Measurements from ENCODE around the gene IGFBP7. TPM values are rescaled to one million over a fixed set of nuclear protein-coding genes. Genes with fewer than 3 reads are reported as not detected.
A peak's percentile ranks its signal among the peaks of the same experiment; 100 is the strongest.

Gene IGFBP7
- total and polyA plus RNA-seq, 2 experiments from 2014 or later, result 951 to 1,359 TPM

- Histone ChIP-seq H3K4me3 (peak overlapping the region; percentile 26; the same call in 1 of the 2 replicates), H2AFZ (peak overlapping the region; percentile 12), H3K4me1 (ENCODE audit: insufficient read depth) (peaks cover 42% of the 10 kb centered on the region), H3F3A (ENCODE audit: insufficient read depth) (peaks cover 53% of the 10 kb centered on the region), H3K9ac (peak overlapping the region; percentile 73), H3K79me2 (ENCODE audit: insufficient read depth) (peaks cover 70% of the 10 kb centered on the region), H3K9me2 (ENCODE audit: insufficient read depth) (no peaks in the 10 kb centered on the region), H3K4me2 (ENCODE audit: unreplicated experiment) (peak overlapping the region; percentile 71), H3K36me3 (ENCODE audit: low read depth) (peaks cover 6% of the 10 kb centered on the region; the same call in 1 of the 2 replicates), H3K27me3 (replicated peaks; ENCODE audit: insufficient read depth) (no peaks in the 10 kb centered on the region), H3K27ac (peak overlapping the region; percentile 97), H4K20me1 (ENCODE audit: insufficient read depth) (no peaks in the 10 kb centered on the region), H3K9me3 (ENCODE audit: low read depth) (no peaks in the 10 kb centered on the region)
- 5 to 17% methylated on average over 6 of the region's 6 CpGs for WGBS, 2 experiments (ENCODE audit: low coverage in 1 of 2, low lambda C conversion rate in 2 of 2, missing lambda C conversion rate in 2 of 2)
- in situ Hi-C loops (cut with MboI), result no loop called here
- TF ChIP-seq EZH2 (IDR thresholded peaks at IDR 0.05; ENCODE audit: insufficient read depth, poor library complexity, severe bottlenecking) (no peak), EZH2phosphoT487 (IDR thresholded peaks at IDR 0.05; ENCODE audit: insufficient read depth, low read depth) (no peak)
- DNase-seq, result peak; percentile 87
Observed at GRCh38 chr4:57093845-57094831, 16.0 kb downstream of the IGFBP7 start.

DNA sequence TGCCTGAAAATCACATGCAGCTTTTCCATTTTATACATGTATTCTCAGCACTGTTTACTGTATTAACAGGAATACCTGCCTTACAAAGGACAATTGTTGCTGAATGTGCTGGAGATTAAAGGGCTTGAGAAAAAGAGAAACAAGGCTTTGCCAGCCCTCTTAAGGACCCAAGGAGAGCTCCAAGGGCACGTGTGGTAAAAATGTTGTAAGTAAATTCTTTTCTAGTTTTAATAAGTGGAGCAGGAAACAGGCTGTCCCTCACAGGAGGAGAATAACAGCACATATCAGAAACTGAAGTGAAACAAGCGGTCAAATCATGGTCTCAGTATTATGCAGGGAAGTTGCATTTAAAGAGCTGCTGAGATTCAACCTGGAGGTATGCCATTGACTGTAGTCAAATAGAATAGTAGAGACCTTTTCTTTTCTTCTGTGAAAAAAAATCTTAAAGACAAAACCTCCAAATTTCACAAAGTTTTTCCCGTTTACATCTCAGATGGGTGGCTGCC, 18.5 kb downstream of the IGFBP7 start:
- no peak overlapping the region for H3K4me3 ChIP-seq
- WGBS, 2 experiments (ENCODE audit: low coverage in 1 of 2, low lambda C conversion rate in 2 of 2, missing lambda C conversion rate in 2 of 2), result 83 to 91% methylated on average over 3 of the region's 3 CpGs
- H2AFZ ChIP-seq, result no peak overlapping the region
- in situ Hi-C loops (cut with MboI), result no loop called here
- peaks cover 38% of the 10 kb centered on the region for H3F3A ChIP-seq (ENCODE audit: insufficient read depth)
- H3K9me3 ChIP-seq (ENCODE audit: low read depth), result no peaks in the 10 kb centered on the region
- H4K20me1 ChIP-seq (ENCODE audit: insufficient read depth), result no peaks in the 10 kb centered on the region
- DNase-seq, result no peak
- peaks cover 32% of the 10 kb centered on the region for H3K4me1 ChIP-seq (ENCODE audit: insufficient read depth)
- no peaks in the 10 kb centered on the region for H3K27me3 ChIP-seq (replicated peaks; ENCODE audit: insufficient read depth)
- no peak overlapping the region for H3K4me2 ChIP-seq (ENCODE audit: unreplicated experiment)
- H3K9me2 ChIP-seq (ENCODE audit: insufficient read depth), result no peaks in the 10 kb centered on the region
- no peak overlapping the region for H3K27ac ChIP-seq
- TF ChIP-seq EZH2phosphoT487 (IDR thresholded peaks at IDR 0.05; ENCODE audit: insufficient read depth, low read depth) (no peak), EZH2 (IDR thresholded peaks at IDR 0.05; ENCODE audit: insufficient read depth, poor library complexity, severe bottlenecking) (no peak)
- H3K36me3 ChIP-seq (ENCODE audit: low read depth), result peaks cover 6% of the 10 kb centered on the region; the same call in 1 of the 2 replicates
- H3K79me2 ChIP-seq (ENCODE audit: insufficient read depth), result peaks cover 65% of the 10 kb centered on the region
- H3K9ac ChIP-seq, result no peak overlapping the region

- H3K79me2 ChIP-seq (ENCODE audit: insufficient read depth), result peaks cover 57% of the 10 kb centered on the region
- DNase-seq, result no peak
- H3K27me3 ChIP-seq (replicated peaks; ENCODE audit: insufficient read depth), result no peaks in the 10 kb centered on the region
- no peaks in the 10 kb centered on the region for H3K9me2 ChIP-seq (ENCODE audit: insufficient read depth)
- WGBS, 2 experiments (ENCODE audit: low coverage in 1 of 2, low lambda C conversion rate in 2 of 2, missing lambda C conversion rate in 2 of 2), result 86 to 94% methylated on average over 3 of the region's 3 CpGs
- H3F3A ChIP-seq (ENCODE audit: insufficient read depth), result peaks cover 23% of the 10 kb centered on the region
- H3K4me1 ChIP-seq (ENCODE audit: insufficient read depth), result peaks cover 16% of the 10 kb centered on the region
- in situ Hi-C loops (cut with MboI), result no loop called here
- H2AFZ ChIP-seq, result no peak overlapping the region
- H3K27ac ChIP-seq, result no peak overlapping the region
- H3K9ac ChIP-seq, result no peak overlapping the region
- no peak overlapping the region for H3K4me2 ChIP-seq (ENCODE audit: unreplicated experiment)
- no peak for TF ChIP-seq EZH2 (IDR thresholded peaks at IDR 0.05; ENCODE audit: insufficient read depth, poor library complexity, severe bottlenecking)
- TF ChIP-seq EZH2phosphoT487 (IDR thresholded peaks at IDR 0.05; ENCODE audit: insufficient read depth, low read depth), result no peak
- H4K20me1 ChIP-seq (ENCODE audit: insufficient read depth), result no peaks in the 10 kb centered on the region
- no peaks in the 10 kb centered on the region for H3K9me3 ChIP-seq (ENCODE audit: low read depth)
- no peak overlapping the region for H3K4me3 ChIP-seq
- H3K36me3 ChIP-seq (ENCODE audit: low read depth), result peaks cover 8% of the 10 kb centered on the region; the same call in 1 of the 2 replicates
Observed at GRCh38 chr4:57090079-57090478, 20.1 kb downstream of the IGFBP7 start.

- in situ Hi-C loops (cut with MboI), result no loop called here
Observed at GRCh38 chr4:57089549-57089948, 20.6 kb downstream of the IGFBP7 start.

More at GRCh38 chr4:57089549-57089948, 20.6 kb downstream of the IGFBP7 start:
- Histone ChIP-seq H3K36me3 (ENCODE audit: low read depth) (peaks cover 10% of the 10 kb centered on the region; the same call in 1 of the 2 replicates), H3K4me1 (ENCODE audit: insufficient read depth) (peaks cover 10% of the 10 kb centered on the region), H3K4me3 (no peak overlapping the region), H3K9me3 (ENCODE audit: low read depth) (no peaks in the 10 kb centered on the region), H3K4me2 (ENCODE audit: unreplicated experiment) (no peak overlapping the region), H3K79me2 (ENCODE audit: insufficient read depth) (peaks cover 57% of the 10 kb centered on the region), H3K9ac (no peak overlapping the region), H3K27me3 (replicated peaks; ENCODE audit: insufficient read depth) (no peaks in the 10 kb centered on the region), H3K27ac (no peak overlapping the region), H3F3A (ENCODE audit: insufficient read depth) (peaks cover 18% of the 10 kb centered on the region), H3K9me2 (ENCODE audit: insufficient read depth) (no peaks in the 10 kb centered on the region), H4K20me1 (ENCODE audit: insufficient read depth) (no peaks in the 10 kb centered on the region), H2AFZ (no peak overlapping the region)
- DNase-seq, result no peak
- TF ChIP-seq EZH2phosphoT487 (IDR thresholded peaks at IDR 0.05; ENCODE audit: insufficient read depth, low read depth), result no peak
- TF ChIP-seq EZH2 (IDR thresholded peaks at IDR 0.05; ENCODE audit: insufficient read depth, poor library complexity, severe bottlenecking), result no peak
- 96 to 98% methylated on average over 2 of the region's 2 CpGs for WGBS, 2 experiments (ENCODE audit: low coverage in 1 of 2, low lambda C conversion rate in 2 of 2, missing lambda C conversion rate in 2 of 2)
